Omental fat pad (tissue), 4 donors: ENCODE data around the gene TANC1. TPM values are rescaled to one million over a fixed set of nuclear protein-coding genes. Genes with fewer than 3 reads are reported as not detected.

Experiments
- ATAC-seq: fragments of 150-250 bp; one replicate; pipeline ENCODE4 v1.9.1; 2016; ENCODE audit warnings: mild to moderate bottlenecking, moderate library complexity; ENCODE audit not compliant: low FRiP score
- DNase-seq: peaks from one replicate; pipeline ENCODE4 v3.0.0-alpha.2; 2019; ENCODE audit warnings: low spot score
- CTCF ChIP-seq, 3 donors: fragments of 450-650 bp; IDR thresholded peaks; one replicate each; pipeline ENCODE4 v1.5.1; 2016 to 2017; ENCODE audit warnings: antibody characterized with exemption in 3 of 3, mild to moderate bottlenecking in 3 of 3, moderate library complexity in 2 of 3
- total RNA-seq, 4 donors: library from RNA; depleted of rRNA; stranded (reverse); fragments of >200 nt; gene quantifications; one replicate each; pipeline ENCODE4 v1.1.0, GENCODE V29; 2016

Gene TANC1
- total RNA-seq, 4 donors from 2014 or later, result 26.4 to 72.5 (median 34.9) TPM

GRCh38 chr2:158928515-158928914 is 39.9 kb upstream of the TANC1 start:
- DNase-seq, result no peak
- no peak for ATAC-seq
- no peak for TF ChIP-seq CTCF (IDR thresholded peaks at IDR 0.05)

GRCh38 chr2:158928965-158929364 is 39.5 kb upstream of the TANC1 start:
- TF ChIP-seq CTCF (IDR thresholded peaks at IDR 0.05), result no peak
- DNase-seq (no peak), ATAC-seq (no peak)

- no peak for DNase-seq
- TF ChIP-seq CTCF (IDR thresholded peaks at IDR 0.05), result no peak
- no peak for ATAC-seq
These were observed 36.9 kb upstream of the TANC1 start for GRCh38 chr2:158931572-158931971.

- DNase-seq (no peak), ATAC-seq (no peak)
- TF ChIP-seq CTCF (IDR thresholded peaks at IDR 0.05), result no peak
These were observed 36.3 kb upstream of the TANC1 start for GRCh38 chr2:158932131-158932645.

GRCh38 chr2:158934170-158934569 is 34.3 kb upstream of the TANC1 start:
- ATAC-seq (no peak), DNase-seq (no peak)
- no peak for TF ChIP-seq CTCF (IDR thresholded peaks at IDR 0.05)

- DNase-seq, result no peak
- ATAC-seq, result no peak
- TF ChIP-seq CTCF (IDR thresholded peaks at IDR 0.05), result no peak
These were observed 32.8 kb upstream of the TANC1 start for GRCh38 chr2:158935617-158936016.

GRCh38 chr2:158936978-158937377 is 31.5 kb upstream of the TANC1 start:
- peak; percentile 97 for ATAC-seq
- no peak for TF ChIP-seq CTCF (IDR thresholded peaks at IDR 0.05)

More at GRCh38 chr2:158936978-158937377, 31.5 kb upstream of the TANC1 start:
- no peak for DNase-seq
